ENCODE measurements around the gene NUMBL.

The NUMBL gene

GRCh38 chr19:40688987-40689338 is 1.5 kb downstream of the NUMBL start:
- no peak for DNase-seq

GRCh38 chr19:40688309-40688708 is 2.1 kb downstream of the NUMBL start:
- DNase-seq: no peak

- DNase-seq: no peak
Observed at GRCh38 chr19:40687525-40688016, 2.9 kb downstream of the NUMBL start.

- no peak for DNase-seq
Observed at GRCh38 chr19:40686882-40687524, 3.4 kb downstream of the NUMBL start.

GRCh38 chr19:40685563-40685962 is 4.9 kb downstream of the NUMBL start:
- no peak for DNase-seq

GRCh38 chr19:40685016-40685526 is 5.4 kb downstream of the NUMBL start:
- no peak for DNase-seq

GRCh38 chr19:40684280-40684679 is 6.2 kb downstream of the NUMBL start:
- DNase-seq: no peak

- DNase-seq: no peak
Observed at GRCh38 chr19:40683437-40683836, 7.0 kb downstream of the NUMBL start.

GRCh38 chr19:40682431-40682964 is 8.0 kb downstream of the NUMBL start:
- DNase-seq: no peak

GRCh38 chr19:40681039-40681438 is 9.4 kb downstream of the NUMBL start:
- no peak for DNase-seq

GRCh38 chr19:40677156-40677555 is 13.3 kb downstream of the NUMBL start:
- no peak for DNase-seq

GRCh38 chr19:40674291-40674690 is 16.2 kb downstream of the NUMBL start:
- DNase-seq: no peak

GRCh38 chr19:40673397-40673796 is 17.1 kb downstream of the NUMBL start:
- DNase-seq: no peak

GRCh38 chr19:40672573-40673299 is 17.7 kb downstream of the NUMBL start:
- no peak for DNase-seq

- DNase-seq: no peak
Observed at GRCh38 chr19:40672038-40672437, 18.4 kb downstream of the NUMBL start.

- DNase-seq: no peak
Observed at GRCh38 chr19:40671404-40671803, 19.0 kb downstream of the NUMBL start.

GRCh38 chr19:40668991-40669614 is 21.3 kb downstream of the NUMBL start:
- DNase-seq: no peak

GRCh38 chr19:40667602-40668001 is 22.8 kb downstream of the NUMBL start:
- no peak for DNase-seq

- no peak for DNase-seq
Observed at GRCh38 chr19:40666803-40667438, 23.5 kb downstream of the NUMBL start.

- peak; percentile 9 for DNase-seq
Observed at GRCh38 chr19:40663695-40664692, 26.5 kb downstream of the NUMBL start.

- peak; percentile 76 for DNase-seq
Observed at GRCh38 chr19:40662925-40663694, 27.3 kb downstream of the NUMBL start.

Measured in GDM1 (cell line).